OCI-LY1 (cell line): Measurements from ENCODE around the gene SMIM14.

Source experiments
- EZH2 ChIP-seq: fragments of 200-600 bp; sonication (generic), shearing (Covaris generic); IDR thresholded peaks from 2 replicates; pipeline ENCODE4 v1.8.0; 2017; ENCODE audit warnings: borderline replicate concordance, mixed run types, mild to moderate bottlenecking, antibody characterized with exemption, low read length, moderate library complexity, mixed read lengths
- TF ChIP-seq, protein P1 (sequence below): fragments of 200-600 bp; sonication (generic), shearing (Covaris generic); IDR thresholded peaks from 2 replicates; pipeline ENCODE4 v1.5.1; 2017; ENCODE audit warnings: mild to moderate bottlenecking, antibody characterized with exemption, low read length, moderate library complexity, mixed read lengths

DNA sequence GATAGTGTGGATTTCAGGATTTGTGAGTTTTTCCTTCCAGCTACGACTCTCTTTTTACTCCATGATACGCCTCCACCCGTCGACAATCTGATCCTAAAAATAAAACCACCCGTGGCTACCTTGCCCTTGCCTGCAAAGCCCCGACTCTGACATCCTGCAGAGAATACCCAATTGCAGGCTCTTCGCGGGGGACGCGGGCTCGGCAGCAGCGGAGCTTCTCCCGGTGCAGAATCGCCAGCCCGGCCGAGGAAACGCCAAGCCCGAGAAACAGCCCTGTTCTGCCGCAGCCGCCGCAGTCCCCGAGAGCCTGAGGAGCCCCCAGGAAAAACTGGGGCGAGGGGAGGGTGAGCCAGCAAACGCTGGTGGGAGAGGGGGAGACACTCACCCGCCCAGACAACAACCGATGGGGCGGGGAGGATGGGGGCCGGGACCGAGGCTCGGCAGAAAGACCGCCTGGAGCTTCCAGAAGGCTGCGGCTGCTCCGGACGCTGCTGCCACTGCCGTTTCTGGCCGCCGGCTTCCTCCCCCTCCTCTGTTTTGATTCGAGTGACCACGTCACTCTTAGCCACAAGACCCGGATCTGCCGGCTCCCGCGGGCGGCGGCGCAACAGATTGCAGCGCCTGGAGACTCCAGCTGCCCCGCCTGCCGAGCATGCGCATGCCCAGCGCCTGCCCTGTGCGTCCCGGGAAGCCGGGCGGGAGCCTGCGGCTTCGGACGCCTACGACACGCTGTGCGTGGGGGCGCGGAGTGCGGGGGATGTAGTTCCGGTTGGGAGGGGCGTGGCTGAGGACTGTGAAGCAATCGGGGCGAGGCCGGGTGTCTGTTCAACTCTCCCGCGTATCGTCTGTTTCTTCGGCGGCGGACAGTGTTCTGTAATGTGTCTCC lies at the start of gene SMIM14:
- no peak for TF ChIP-seq EZH2
- TF ChIP-seq, protein P1, sequence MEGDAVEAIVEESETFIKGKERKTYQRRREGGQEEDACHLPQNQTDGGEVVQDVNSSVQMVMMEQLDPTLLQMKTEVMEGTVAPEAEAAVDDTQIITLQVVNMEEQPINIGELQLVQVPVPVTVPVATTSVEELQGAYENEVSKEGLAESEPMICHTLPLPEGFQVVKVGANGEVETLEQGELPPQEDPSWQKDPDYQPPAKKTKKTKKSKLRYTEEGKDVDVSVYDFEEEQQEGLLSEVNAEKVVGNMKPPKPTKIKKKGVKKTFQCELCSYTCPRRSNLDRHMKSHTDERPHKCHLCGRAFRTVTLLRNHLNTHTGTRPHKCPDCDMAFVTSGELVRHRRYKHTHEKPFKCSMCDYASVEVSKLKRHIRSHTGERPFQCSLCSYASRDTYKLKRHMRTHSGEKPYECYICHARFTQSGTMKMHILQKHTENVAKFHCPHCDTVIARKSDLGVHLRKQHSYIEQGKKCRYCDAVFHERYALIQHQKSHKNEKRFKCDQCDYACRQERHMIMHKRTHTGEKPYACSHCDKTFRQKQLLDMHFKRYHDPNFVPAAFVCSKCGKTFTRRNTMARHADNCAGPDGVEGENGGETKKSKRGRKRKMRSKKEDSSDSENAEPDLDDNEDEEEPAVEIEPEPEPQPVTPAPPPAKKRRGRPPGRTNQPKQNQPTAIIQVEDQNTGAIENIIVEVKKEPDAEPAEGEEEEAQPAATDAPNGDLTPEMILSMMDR = no peak
